Right lobe of liver (tissue), 6 donors: ENCODE measurements around the gene TNFRSF11A. TPM values are rescaled to one million over a fixed set of nuclear protein-coding genes. Genes with fewer than 3 reads are reported as not detected.
A peak's percentile ranks its signal among the peaks of the same experiment; 100 is the strongest.

Experiments used
- ATAC-seq, 4 donors: fragments of 200-7000 bp; cut with Tn5 transposase; one replicate each; pipeline ENCODE4 v1.9.1; 2020; ENCODE audit warnings: mild to moderate bottlenecking in 4 of 4, moderate library complexity in 4 of 4
- DNase-seq, 3 donors: peaks; one replicate each; pipeline ENCODE4 v3.0.0-alpha.2; 2020
- H3K27ac ChIP-seq, 3 donors: fragments of 200-600 bp; one replicate each; pipeline ENCODE4 v1.8.0; 2022
- H3K27me3 ChIP-seq, 2 donors: fragments of 200-600 bp; one replicate each; pipeline ENCODE4 v1.8.0; 2022
- H3K36me3 ChIP-seq, 4 donors: fragments of 200-600 bp; sonication (generic) in 1 of 4; one replicate each; pipeline versions ENCODE4 v1.5.1 to v1.8.0; 2017 to 2022; ENCODE audit warnings: control low read depth in 1 of 4
- H3K4me1 ChIP-seq, 4 donors: fragments of 200-600 bp; sonication (generic) in 1 of 4; one replicate each; pipeline versions ENCODE4 v1.5.1 to v1.8.0; 2017 to 2022; ENCODE audit warnings: control low read depth in 1 of 4
- H3K4me3 ChIP-seq, 3 donors: fragments of 200-600 bp; one replicate each; pipeline ENCODE4 v1.8.0; 2022
- H3K9me3 ChIP-seq, 4 donors: fragments of 200-600 bp; sonication (generic) in 1 of 4; one replicate each; pipeline versions ENCODE4 v1.5.1 to v1.8.0; 2017 to 2022; ENCODE audit warnings: control low read depth in 1 of 4
- CTCF ChIP-seq, 4 donors: fragments of 200-600 bp in 3 of 4; fragments of 450-650 bp in 1 of 4; IDR thresholded peaks; one replicate each; pipeline versions ENCODE4 v1.5.1 to v1.8.0; 2016 to 2022; ENCODE audit warnings: antibody characterized with exemption in 4 of 4, mild to moderate bottlenecking in 2 of 4
- POLR2A ChIP-seq: fragments of 450-650 bp; IDR thresholded peaks from one replicate; pipeline ENCODE4 v1.6.1; 2017; ENCODE audit warnings: antibody characterized with exemption, mild to moderate bottlenecking
- WGBS: methylation state at CpG from one replicate; pipeline ENCODE4 v1.1.6; 2018; ENCODE audit warnings: low coverage, low lambda C conversion rate; ENCODE audit not compliant: insufficient coverage; ENCODE audit errors: missing lambda C conversion rate; 5-methylcytosine and 5-hydroxymethylcytosine counted together
- intact Hi-C, 2 donors: fragments of 100-400 bp; cut with DNase I; formaldehyde crosslinking; loops; one replicate each; pipeline versions ENCODE4 v1.11.2 to v1.14.1; 2022
- total RNA-seq, 6 experiments: library from RNA; depleted of rRNA in 2 of 6; stranded (reverse); fragments of >200 nt in 2 of 6; fragmentation: NEBNext Ultra II Directional in 3 of 6; extraction: Animal tissue kit (Norgen Biotek cat#: 25700) in 3 of 6; gene quantifications; one replicate each; pipeline versions ENCODE4 v1.1.0 to v1.2.4, GENCODE V29; 2016 to 2023
- donor health status: DM: no; HTN: yes; CAD: no.
- donor health status: DM: no; HTN: no; CAD: no.
- donor health status: DM: no; HTN: no; CAD: no.
- donor health status: DM: no; HTN: yes; CAD: no.
- donor health status: DM: no; HTN: yes; CAD: no.

Gene TNFRSF11A
- total RNA-seq, 6 experiments from 2014 or later: 0.27 to 2.1 (median 0.81) TPM

- 66% methylated on average over 4 of the region's 4 CpGs for WGBS
- Histone ChIP-seq H3K9me3 (no peaks in the 10 kb centered on the region), H3K27ac (no peak overlapping the region), H3K27me3 (no peaks in the 10 kb centered on the region), H3K4me3 (no peak overlapping the region), H3K4me1 (peaks cover 0 to 8% (median 4%) of the 10 kb centered on the region in 4 donors), H3K36me3 (no peaks in the 10 kb centered on the region)
- no peak for DNase-seq
- intact Hi-C loops: no loop called here
- TF ChIP-seq POLR2A (no peak), CTCF (IDR thresholded peaks at IDR 0.05) (no peak)
- no peak for ATAC-seq
Observed at GRCh38 chr18:62432176-62432575, 107.1 kb downstream of the TNFRSF11A start.

GRCh38 chr18:62434798-62435197, 109.7 kb downstream of the TNFRSF11A start:
- Histone ChIP-seq H3K27me3 (no peaks in the 10 kb centered on the region), H3K9me3 (no peaks in the 10 kb centered on the region), H3K36me3 (no peaks in the 10 kb centered on the region), H3K4me3 (no peak overlapping the region), H3K27ac (no peak overlapping the region), H3K4me1 (peaks cover 0 to 24% (median 14%) of the 10 kb centered on the region in 4 donors)
- 83% methylated on average over 4 of the region's 4 CpGs for WGBS
- no peak for DNase-seq
- intact Hi-C loops: loop anchor here in 1 of 2 donors (5.0 kb wide), 1 partner anchor 93 kb away; no protein-coding TSS in a partner anchor
- TF ChIP-seq POLR2A: no peak
- ATAC-seq: no peak

- Histone ChIP-seq H3K9me3 (no peaks in the 10 kb centered on the region), H3K4me1 (peaks cover 0 to 24% (median 14%) of the 10 kb centered on the region in 4 donors), H3K36me3 (no peaks in the 10 kb centered on the region), H3K4me3 (no peak overlapping the region), H3K27ac (no peak overlapping the region), H3K27me3 (no peaks in the 10 kb centered on the region)
- intact Hi-C loops: loop anchor here in 1 of 2 donors (5.0 kb wide), 1 partner anchor 92 kb away; no protein-coding TSS in a partner anchor
- WGBS: 78% methylated on average over 11 of the region's 11 CpGs
- TF ChIP-seq CTCF (IDR thresholded peaks at IDR 0.05): no peak
- TF ChIP-seq POLR2A: no peak
- ATAC-seq: no peak
- no peak for DNase-seq
Observed at GRCh38 chr18:62435435-62436031, 110.4 kb downstream of the TNFRSF11A start.

GRCh38 chr18:62436636-62437234, 111.6 kb downstream of the TNFRSF11A start:
- Histone ChIP-seq H3K9me3 (no peaks in the 10 kb centered on the region), H3K4me1 (peaks cover 0 to 24% (median 14%) of the 10 kb centered on the region in 4 donors), H3K4me3 (no peak overlapping the region), H3K36me3 (no peaks in the 10 kb centered on the region), H3K27me3 (no peaks in the 10 kb centered on the region), H3K27ac (peak overlapping the region; percentile 83 to 93 (median 84))
- peak; percentile 30 to 58 (median 46) for ATAC-seq
- peak in 1 of 3 donors; percentile 45 for DNase-seq
- 43% methylated on average over 7 of the region's 7 CpGs for WGBS
- intact Hi-C loops: loop anchor here in 1 of 2 donors (5.0 kb wide), 1 partner anchor 91 kb away; no protein-coding TSS in a partner anchor
- TF ChIP-seq CTCF (IDR thresholded peaks at IDR 0.05) (no peak), POLR2A (no peak)
